Activated T-cell treated with anti-CD3 and anti-CD28 coated beads, Interleukin-2, amount 50 U/mL, for 1 hour (primary cell): ENCODE measurements around the gene ZNF750.

Source experiments
- DNase-seq: peaks from one replicate; pipeline ENCODE4 v3.0.0-alpha.2; 2020

ZNF750 gene

DNA sequence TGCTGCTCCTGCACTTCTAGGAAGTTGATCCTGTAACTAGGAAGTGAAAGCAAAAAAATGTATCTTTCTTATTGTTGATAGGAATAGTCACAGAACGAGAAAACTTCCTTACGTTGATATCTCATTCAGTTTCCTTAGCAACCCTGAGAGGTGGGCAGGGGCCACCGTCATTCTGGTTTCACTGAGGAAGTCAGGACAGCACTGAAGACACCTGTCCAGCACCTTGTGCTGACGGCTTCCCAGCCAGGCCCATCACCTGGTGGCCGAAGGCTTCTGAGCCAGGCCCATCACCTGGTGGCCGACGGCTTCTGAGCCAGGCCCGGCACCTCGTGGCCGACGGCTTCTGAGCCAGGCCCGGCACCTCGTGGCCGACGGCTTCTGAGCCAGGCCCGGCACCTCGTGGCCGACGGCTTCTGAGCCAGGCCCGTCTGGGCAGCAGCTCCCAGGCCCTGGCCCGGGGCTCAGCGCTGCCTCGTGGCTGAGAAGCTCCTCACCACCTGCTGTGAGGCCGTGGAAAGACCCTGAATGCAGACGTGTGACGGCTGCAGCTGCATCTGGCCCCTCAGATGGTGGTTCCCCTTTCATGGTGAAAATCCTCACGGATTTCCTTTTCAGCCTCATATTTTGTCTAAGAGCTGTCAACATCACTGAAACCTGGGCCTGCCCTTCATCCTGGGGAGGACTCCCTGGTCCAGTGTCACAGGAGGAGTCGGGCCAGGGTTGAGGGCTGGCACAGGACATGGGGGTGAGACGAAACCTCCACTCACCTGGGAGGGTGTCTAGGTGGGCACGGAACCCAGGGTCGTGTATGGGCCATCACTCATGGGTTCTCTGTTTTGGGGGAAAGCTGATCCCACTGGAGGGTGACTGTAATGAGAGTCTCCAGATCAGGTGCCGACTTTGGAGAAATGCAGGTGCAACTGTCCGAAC lies 33.0 kb upstream of the ZNF750 start:
- no peak for DNase-seq

DNA sequence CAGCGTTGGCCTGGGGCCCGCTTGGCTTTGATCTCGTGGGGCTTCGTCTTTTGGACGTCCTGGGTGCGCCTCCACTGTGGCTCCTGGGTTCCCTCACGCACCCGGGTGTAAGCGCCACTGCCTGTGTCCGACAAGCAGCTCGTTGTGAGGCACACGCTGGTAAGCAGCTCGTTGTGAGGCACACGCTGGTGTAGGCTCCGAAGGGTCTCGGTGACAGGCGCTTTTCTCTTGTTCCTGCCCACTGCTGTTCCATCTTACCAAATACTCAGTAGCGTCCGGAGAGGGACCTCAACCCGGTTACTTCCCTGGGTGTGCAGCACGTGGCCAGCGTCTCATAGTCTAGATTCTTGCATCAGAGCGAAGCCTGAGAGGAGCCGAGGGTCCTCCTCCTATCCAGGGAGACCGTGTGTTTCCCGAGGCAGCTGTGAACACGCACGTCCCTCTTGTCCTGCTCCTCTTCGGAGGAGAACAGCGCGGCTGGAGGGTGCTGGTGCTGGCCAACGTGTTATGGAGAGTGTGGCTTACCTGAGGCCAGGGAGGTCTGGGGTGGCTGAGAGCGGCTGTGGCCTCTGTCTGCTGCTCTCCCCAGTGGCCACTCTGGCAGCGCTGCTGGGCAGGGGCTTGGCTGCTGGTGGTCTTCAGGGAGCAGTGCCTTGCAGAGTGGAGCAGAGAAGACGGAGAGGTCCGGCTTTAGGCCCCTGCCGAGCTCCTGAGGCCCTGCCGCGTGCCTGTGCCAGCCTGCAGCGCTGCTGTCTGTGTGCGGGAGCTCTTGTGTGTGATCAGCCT lies 32.1 kb upstream of the ZNF750 start:
- no peak for DNase-seq

GRCh38 chr17:82871056-82871775 lies 31.4 kb upstream of the ZNF750 start:
- no peak for DNase-seq

DNA sequence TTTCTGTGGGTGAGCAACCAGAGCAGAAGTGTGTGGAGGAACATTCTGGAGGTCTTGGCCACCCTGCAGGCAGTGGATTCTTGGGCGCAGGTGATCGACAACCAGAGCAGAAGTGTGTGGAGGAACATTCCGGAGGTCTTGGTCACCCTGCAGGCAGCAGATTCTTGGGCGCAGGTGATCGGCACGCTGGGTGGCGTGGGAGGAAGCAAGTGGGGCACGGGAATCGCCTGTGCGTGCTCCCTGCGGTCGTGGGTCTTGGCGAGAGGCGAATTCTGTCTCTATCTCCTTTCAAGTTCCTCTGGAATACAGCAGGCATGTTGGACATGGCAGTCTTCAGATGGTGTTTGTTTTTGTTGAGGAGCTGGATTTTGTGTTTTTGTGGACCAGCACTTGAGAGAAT lies 30.7 kb upstream of the ZNF750 start:
- DNase-seq: no peak

DNA sequence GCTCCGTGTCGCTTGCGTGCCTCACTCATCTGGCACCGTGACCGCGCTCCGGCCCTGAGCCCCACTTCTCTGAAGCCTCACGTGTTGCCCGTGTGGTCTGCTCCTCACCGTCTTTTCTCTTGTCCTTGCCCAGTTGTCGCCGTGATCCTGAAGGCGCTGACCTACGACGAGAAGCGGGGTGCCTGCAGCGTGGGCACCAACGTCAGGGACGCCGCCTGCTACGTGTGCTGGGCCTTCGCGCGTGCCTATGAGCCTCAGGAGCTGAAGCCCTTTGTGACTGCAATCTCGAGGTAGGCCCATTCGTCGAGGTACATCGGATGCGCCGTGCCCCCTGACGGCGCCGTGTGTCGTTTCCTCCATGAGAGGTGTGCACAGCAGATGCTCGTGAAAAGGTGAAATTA lies 30.3 kb upstream of the ZNF750 start:
- DNase-seq: no peak

DNA sequence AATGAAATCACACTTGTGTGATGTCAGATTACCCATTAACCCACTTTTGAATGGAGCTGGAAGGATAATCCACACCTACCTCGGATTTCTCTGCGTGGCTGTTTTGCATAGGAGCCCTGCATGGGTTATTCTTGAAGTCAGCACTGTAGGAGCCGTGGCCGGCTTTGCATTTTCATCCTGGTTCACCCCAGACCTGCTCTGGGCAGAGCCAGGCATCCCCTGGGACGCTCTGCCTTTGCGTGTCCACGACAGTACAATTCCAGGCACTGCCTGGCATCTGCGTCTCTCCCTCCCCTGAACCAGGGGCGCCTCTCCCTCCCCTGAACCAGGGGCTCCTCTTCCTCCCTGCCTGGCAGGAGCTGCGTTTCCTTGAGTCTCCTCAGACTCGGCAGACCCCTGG lies 29.7 kb upstream of the ZNF750 start:
- DNase-seq: no peak

- DNase-seq: no peak
Measured at GRCh38 chr17:82868715-82869131, 28.9 kb upstream of the ZNF750 start.

DNA sequence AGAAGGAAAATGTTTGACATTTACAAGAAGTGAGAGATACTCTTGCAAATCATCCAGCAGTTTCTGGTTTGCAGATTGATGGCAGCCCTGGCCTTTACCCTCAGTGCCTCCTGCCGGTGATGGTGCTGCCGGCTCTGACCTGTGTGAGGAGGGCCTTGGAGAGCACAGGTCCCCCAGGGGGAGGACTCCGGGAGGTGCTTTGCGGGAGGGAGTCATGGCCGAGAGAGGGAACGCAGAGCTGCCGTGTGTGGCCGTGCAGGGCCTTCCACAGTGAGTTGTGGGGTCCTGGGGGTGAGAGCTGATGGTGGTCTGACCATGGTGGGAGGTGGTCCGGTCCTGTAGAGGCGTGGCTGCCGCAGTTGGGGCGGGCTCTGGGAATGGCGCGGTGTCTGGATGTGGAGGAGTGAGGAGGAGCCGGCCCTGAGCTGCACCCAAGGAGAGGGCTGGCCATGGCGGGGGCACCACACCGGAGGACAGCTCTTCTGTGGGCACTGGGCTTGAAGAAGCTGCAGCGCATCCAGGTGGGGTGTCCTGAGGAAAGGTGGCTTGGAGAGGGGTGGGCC lies 28.0 kb upstream of the ZNF750 start:
- DNase-seq: no peak

DNA sequence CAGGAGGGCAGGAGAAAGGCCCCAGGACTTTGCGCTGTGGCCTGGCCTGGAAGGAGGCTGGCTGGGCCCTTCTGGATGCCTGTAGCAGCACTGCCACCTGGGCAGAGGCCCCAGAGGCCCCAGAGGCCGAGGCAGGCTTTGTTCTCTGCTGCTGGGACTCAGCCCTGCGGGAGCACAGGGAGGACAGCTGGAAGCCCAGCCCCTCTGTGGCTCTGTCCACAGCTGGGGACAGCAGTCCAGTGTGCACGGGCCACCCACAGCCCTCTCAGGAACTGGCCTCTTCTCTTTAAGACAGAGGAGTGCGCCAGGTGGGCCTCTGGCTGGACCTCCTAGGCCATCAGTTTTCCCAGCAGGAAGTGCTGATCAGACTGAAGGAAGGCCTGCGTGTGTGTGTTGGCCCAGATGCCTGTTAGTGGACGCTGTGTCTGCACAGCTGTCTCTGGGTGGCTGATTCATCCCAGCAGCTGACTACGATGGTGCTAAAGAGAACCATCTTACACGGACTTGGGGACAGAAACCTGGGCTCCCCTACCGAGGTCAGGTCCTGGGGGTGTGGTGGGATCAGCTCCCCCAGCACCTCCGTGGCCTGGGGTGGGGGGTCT lies 26.9 kb upstream of the ZNF750 start:
- no peak for DNase-seq

DNA sequence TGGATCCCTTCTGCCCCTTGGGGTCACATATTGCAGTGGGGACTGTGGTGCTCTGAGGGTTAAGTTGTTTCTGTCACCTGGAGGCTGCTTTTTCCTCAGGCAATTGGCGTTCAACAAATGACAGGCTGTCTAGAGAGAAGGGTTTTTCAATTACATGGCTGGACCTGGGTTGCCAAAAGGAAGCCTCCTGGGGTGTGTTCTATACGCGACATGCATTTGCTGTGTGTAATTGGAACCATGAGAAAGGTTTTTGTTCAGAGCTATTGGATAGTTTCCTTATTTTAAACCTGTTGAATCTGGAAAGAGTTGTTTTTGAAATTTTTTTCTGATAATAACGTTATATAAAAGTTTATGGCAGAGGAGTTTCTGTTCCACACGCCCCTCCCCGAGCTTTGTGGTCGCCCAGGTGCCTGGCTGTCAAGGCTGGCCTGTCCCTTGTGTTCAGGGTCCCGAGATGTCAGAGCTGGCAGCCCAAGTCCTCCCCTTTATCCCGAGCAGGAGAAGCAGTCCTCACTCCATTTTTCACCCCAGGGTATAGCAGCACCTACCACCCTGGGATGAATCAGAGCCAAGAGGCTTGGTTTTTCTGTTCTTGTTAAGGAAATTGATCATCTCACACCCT lies 26.1 kb upstream of the ZNF750 start:
- no peak for DNase-seq

- no peak for DNase-seq
Measured at GRCh38 chr17:82865274-82865673, 25.5 kb upstream of the ZNF750 start.

GRCh38 chr17:82864713-82865248 lies 25.0 kb upstream of the ZNF750 start:
- DNase-seq: peak; percentile 36

- peak; percentile 81 for DNase-seq
Measured at GRCh38 chr17:82863941-82864712, 24.3 kb upstream of the ZNF750 start.

DNA sequence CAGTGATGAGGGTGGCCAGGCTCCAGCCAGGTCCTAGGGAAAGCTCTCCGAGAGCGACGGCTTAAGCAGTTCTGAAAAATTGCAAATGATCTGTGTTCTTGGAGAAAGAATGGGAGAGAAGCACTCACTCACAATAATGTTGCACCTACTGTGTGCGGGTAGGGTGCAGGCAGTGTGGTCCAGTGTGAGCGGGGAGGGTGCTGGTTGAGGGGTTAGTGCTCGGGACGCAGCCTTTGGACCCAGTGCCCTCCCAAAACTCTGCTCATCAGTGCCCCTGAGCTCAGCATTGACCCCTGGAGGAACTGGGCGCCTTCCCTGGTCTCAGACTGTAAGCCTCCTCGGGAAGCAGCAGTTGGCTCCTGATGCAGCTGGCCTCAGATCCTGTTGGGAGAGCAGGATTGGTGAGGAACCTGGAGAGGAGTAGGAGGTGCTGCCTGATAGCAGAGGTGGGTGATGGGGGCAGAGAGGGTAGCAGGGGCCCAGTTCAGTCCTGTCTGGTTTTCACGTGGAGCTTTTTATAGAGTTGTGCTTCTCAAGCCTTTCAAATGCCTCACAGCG lies 23.6 kb upstream of the ZNF750 start:
- no peak for DNase-seq

- DNase-seq: no peak
Measured at GRCh38 chr17:82862737-82863382, 23.0 kb upstream of the ZNF750 start.

- DNase-seq: no peak
Measured at GRCh38 chr17:82862191-82862590, 22.4 kb upstream of the ZNF750 start.

- DNase-seq: no peak
Measured at GRCh38 chr17:82861393-82861775, 21.6 kb upstream of the ZNF750 start.

DNA sequence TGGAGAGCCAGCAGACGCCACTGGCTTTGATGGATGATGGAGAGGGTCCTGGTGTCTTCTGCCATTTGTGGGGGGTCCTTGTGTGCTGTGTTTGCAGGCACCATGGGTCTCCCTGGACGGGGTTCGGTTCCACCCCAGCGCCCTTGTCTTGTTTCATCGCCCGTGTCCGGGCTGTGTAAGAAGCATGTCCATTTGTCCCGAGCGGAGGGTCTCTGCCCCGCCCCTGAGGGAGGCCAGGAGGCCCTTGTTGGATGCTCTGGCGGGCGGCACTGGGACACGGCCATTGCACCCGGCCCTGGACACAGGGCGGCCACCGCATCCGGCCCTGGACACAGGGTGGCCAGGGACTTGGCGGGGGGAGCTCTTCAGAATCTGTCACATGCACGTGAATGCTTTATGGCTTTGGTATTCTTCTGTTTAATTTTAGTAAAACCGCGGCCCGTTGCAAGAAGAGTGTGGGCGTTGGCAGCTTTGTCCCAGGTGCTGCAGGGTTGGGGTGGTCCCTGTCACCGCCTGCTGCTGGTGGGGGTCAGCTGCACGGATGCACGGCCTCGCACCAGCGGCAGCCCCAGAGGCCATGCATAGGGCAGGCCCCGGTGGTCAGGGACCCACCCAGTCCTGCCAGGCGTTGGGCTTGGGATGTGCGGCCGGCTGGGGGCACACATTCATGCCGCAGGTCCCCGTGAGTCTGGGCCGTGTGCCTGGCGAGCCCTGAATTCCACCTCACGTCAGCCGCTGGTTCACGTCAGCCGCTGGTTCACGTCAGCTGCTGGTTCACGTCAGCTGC lies 21.0 kb upstream of the ZNF750 start:
- no peak for DNase-seq
